GM18508 (cell line): ENCODE results near the gene DNAJB8.

ENCODE experiments used
- ATAC-seq: cut with Tn5 transposase; IDR thresholded peaks from one replicate; pipeline ENCODE4 v1.9.1; 2021; ENCODE audit warnings: moderate number of reproducible peaks; ENCODE audit not compliant: insufficient read depth, unreplicated experiment

Gene DNAJB8

GRCh38 chr3:128469556-128469955 lies 2.9 kb upstream of the DNAJB8 start:
- ATAC-seq = no peak

DNA sequence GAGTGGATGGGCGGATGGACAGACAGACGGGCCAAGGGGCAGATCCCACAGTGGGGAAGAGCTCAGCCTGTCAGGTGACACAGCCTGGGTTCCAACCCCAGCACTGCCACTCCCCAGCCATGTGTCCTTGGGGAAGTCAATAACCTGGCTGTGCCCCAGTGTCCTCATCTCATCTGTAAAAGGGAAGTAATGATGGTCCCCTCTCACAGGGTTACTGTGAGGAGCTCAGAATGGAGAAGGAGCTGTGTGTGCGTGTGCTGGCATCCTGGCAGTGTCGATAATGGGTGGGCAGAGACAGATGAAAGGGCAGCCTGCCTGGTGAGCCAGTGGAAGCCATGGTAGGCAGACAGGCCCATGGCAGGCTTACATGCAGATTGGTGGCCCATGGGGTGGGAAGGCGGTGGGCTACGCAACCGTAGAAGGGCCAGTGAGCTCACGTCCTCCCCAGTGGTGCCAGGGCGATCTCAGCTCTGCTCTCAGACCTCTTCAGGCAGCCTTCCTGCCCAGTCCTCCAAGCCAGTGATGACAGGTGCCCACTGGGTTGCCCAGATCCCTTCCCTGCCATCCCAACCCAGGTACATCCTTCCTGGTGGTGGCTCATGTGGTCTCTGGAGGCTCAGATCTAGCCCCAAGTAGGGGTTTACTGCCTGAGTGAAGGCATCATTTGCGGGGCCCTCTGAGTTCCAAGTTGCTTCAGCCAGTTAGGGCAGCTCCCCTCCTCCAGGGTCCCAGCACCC lies 2.3 kb upstream of the DNAJB8 start:
- no peak for ATAC-seq

- ATAC-seq = no peak
Observed at GRCh38 chr3:128468285-128468790, 1.6 kb upstream of the DNAJB8 start.

GRCh38 chr3:128464702-128465101 lies 2.0 kb downstream of the DNAJB8 start:
- ATAC-seq = no peak

- ATAC-seq = no peak
Observed at GRCh38 chr3:128464188-128464587, 2.5 kb downstream of the DNAJB8 start.

GRCh38 chr3:128463771-128464170 lies 2.9 kb downstream of the DNAJB8 start:
- ATAC-seq = no peak

- no peak for ATAC-seq
Observed at GRCh38 chr3:128463354-128463753, 3.3 kb downstream of the DNAJB8 start.

DNA sequence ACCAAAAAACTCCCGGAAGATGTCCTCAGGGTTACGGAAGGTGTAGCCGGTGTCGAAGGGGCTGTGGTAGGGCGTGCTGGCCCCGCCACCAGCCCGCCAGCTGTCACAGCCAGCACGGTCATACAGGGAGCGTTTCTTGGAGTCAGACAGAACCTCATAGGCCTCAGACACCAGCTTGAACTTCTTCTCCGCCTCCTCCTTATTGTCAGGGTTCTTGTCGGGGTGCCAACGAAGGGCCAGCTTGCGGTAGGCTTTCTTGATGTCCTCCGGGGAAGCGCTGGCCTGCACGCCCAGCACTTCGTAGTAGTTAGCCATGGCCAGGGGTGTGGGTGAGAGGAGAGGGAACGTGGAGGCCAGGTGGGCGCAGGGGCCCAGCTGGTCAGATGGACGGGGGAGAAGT lies 3.8 kb downstream of the DNAJB8 start:
- no peak for ATAC-seq

GRCh38 chr3:128462341-128462910 lies 4.3 kb downstream of the DNAJB8 start:
- ATAC-seq = no peak

DNA sequence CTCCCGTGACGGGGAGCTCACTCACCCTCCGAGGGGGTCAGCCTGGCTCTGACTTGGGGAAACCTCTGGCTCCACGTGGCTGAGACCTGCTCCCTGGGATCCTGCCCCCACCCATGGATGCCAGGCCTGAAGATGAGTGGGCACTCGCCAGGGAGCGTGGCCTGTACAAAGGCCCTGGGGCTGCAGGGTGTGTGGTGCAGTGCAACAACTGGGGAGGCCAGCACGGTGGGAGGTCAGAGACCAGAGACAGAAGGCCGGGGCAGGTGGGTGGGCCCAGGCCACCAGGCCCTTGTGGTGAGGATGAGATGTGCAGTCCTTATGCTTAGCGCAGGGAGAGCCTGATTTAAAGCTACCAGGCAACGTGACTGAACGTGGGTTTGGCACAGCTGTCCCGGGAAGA lies 5.0 kb downstream of the DNAJB8 start:
- no peak for ATAC-seq

DNA sequence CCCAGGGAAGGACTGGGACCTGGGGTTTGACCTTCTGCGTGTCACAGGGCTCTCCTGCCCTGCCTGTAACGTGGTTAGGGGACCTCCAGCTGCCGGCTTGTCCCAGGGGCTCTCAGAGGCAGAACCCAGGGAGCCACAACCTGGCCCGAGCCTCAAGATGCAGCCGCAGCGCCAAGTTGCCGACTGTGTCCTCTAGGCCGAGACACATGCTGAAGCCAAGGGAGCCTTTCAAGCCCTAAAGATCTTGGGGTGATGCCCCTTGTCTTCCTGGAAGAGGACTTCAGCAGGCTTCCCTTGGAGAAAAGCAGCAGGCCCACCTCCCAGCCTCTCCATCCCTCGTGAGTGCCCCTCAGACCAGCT lies 7.2 kb downstream of the DNAJB8 start:
- no peak for ATAC-seq

DNA sequence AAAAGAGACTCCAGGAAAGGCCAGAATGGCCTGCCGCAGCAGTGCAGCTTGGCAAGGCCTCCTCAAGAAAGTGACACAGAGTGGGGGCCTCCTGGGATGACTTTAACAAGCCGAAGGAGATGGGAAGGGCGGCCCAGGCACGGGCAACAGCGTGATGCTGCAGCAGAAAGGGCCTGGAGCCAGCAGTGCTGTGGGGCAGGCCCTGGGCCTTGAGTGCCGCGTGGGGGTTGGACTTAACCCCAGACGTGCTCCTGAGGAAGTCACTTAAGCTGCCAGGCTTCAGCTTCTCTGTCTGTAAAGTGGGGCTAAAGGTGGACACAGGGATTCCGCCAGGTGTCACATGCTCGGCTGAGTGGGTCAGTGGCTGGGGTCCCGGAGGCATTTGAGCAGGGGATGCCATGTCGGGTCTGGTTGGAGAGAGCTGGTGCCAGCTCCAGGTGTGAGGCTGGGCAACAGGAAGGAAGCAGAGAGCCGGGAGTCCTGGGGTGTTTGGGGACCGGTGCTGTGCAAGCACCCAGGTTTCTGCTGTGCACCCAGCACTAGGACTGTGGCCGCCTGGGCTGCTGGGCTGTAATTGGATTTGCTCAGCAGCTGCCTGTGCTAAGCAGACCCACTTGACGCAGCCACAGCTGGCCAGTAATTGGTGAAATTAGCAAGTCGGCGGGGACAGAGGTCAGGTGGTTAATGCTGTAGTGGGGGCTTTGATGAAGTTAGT lies 7.8 kb downstream of the DNAJB8 start:
- ATAC-seq = no peak

DNA sequence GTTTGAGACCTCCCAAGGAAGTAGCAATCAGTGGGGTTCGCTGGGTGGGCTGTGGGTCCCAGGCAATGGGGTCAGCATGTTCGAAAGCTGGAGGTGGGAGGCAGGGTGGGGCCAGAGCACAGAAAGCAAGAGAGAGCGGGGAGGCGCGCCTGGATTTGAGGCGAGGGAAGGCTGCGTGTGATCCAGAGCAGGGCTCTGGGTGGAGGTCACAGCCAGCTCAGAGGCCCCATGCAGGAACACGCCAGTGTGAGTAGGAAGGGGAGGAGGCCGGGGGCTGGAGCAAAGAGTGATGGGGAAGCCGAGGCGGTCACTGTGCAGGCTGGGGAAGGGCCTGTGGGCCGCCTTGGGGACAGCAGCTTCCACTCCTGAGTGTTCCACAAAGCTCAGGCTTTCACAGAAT lies 8.8 kb downstream of the DNAJB8 start:
- ATAC-seq = no peak

GRCh38 chr3:128456776-128457715 lies 9.6 kb downstream of the DNAJB8 start:
- no peak for ATAC-seq

- no peak for ATAC-seq
Observed at GRCh38 chr3:128455786-128456748, 10.6 kb downstream of the DNAJB8 start.

- no peak for ATAC-seq
Observed at GRCh38 chr3:128455116-128455515, 11.6 kb downstream of the DNAJB8 start.

DNA sequence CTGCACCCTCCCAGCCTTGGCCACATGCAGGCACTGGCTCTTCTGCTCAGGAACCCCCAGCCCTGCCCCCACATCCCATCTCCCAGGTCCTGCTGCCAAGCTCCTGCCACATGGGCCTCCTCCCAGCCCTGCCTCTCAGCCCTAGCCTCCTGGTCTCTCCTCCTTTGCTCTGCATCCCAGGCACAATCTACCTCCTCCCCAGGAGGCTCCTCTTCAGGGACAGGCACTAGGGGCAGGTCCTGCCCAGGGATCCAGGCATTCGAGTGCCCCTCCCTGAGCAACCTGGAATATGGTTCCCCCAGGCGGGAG lies 12.4 kb downstream of the DNAJB8 start:
- no peak for ATAC-seq

GRCh38 chr3:128453501-128454309 lies 13.0 kb downstream of the DNAJB8 start:
- ATAC-seq = no peak
